ENCODE measurements around the gene ZNF611.
"Not testable (repeated sequence)": the region's sequence is repeated elsewhere in the genome, so short reads cannot be mapped to it uniquely, and the experiment has no call there.

DNA sequence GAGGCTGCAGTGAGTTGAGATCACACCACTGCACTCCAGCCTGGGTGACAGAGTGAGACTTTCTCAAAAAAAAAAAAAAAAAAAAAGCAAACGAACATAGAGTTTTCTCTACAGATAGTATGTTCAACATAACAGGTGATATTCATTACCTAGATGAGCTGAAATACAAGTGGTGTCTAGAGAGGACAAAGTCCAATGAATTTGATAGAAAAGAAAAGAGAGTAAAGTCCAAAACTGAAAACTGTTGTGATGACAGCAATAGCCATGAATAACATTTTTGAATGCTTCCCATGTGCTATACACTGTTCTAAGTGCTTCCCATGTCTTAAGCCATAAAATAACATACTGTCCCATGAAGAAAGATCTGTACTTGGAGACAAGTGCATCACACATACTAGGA is 53.6 kb downstream of the ZNF611 start:
- TF ChIP-seq SMC3 (conservative IDR thresholded peaks at IDR 0.05; ENCODE audit: poor library complexity); RAD21 (conservative IDR thresholded peaks at IDR 0.05); POLR2AphosphoS5 (IDR thresholded peaks at IDR 0.05); MXI1 (conservative IDR thresholded peaks at IDR 0.05; ENCODE audit: poor library complexity, severe bottlenecking): not testable (repeated sequence)
- TF ChIP-seq, protein P1, sequence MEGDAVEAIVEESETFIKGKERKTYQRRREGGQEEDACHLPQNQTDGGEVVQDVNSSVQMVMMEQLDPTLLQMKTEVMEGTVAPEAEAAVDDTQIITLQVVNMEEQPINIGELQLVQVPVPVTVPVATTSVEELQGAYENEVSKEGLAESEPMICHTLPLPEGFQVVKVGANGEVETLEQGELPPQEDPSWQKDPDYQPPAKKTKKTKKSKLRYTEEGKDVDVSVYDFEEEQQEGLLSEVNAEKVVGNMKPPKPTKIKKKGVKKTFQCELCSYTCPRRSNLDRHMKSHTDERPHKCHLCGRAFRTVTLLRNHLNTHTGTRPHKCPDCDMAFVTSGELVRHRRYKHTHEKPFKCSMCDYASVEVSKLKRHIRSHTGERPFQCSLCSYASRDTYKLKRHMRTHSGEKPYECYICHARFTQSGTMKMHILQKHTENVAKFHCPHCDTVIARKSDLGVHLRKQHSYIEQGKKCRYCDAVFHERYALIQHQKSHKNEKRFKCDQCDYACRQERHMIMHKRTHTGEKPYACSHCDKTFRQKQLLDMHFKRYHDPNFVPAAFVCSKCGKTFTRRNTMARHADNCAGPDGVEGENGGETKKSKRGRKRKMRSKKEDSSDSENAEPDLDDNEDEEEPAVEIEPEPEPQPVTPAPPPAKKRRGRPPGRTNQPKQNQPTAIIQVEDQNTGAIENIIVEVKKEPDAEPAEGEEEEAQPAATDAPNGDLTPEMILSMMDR (IDR thresholded peaks at IDR 0.05; ENCODE audit: poor library complexity, severe bottlenecking): not testable (repeated sequence)
